HepG2 (cell line): ENCODE data around the gene HDAC10. TPM values are rescaled to one million over a fixed set of nuclear protein-coding genes. Genes with fewer than 3 reads are reported as not detected.

ENCODE experiments used
- ARHGAP35 ChIP-seq: sonication (generic); formaldehyde crosslinking; IDR thresholded peaks from 2 replicates; pipeline ENCODE4 v1.9.0; 2022; ENCODE audit warnings: mild to moderate bottlenecking, inconsistent platforms, moderate library complexity, missing genetic modification reagents, borderline replicate concordance
- CHD2 ChIP-seq: IDR thresholded peaks from 2 replicates; pipeline ENCODE4 v1.6.1; 2011; ENCODE audit warnings: low read depth, low read length, improper control_type of control experiment
- ETV5 ChIP-seq: IDR thresholded peaks from 2 replicates; pipeline ENCODE4 v1.6.1; 2018; ENCODE audit warnings: missing biosample characterization, missing genetic modification reagents, inconsistent platforms, borderline replicate concordance
- FOXA1 ChIP-seq, 2 experiments: fragments of 450-650 bp in 1 of 2; sonication (generic) in 1 of 2; formaldehyde crosslinking in 1 of 2; IDR thresholded peaks; 2 replicates each; pipeline versions ENCODE4 v1.4.0 to v1.6.1; 2016 to 2020; ENCODE audit warnings: missing genetic modification reagents in 1 of 2
- GATA4 ChIP-seq: sonication (generic); IDR thresholded peaks from 2 replicates; pipeline ENCODE4 v1.6.1; 2016; ENCODE audit warnings: antibody characterized with exemption, low read depth, borderline replicate concordance
- NR2F2 ChIP-seq: IDR thresholded peaks from 2 replicates; pipeline ENCODE4 v1.6.1; 2012; ENCODE audit warnings: low read depth, inconsistent platforms, borderline replicate concordance
- PCBP2 ChIP-seq: fragments of 200-400 bp; formaldehyde crosslinking; optimal IDR thresholded peaks from 2 replicates; pipeline ENCODE3; 2018; ENCODE audit warnings: low read length, low read depth; ENCODE audit not compliant: poor library complexity, severe bottlenecking
- SMC3 ChIP-seq: IDR thresholded peaks from 2 replicates; pipeline ENCODE4 v1.6.1; 2011; ENCODE audit warnings: low read length, improper control_type of control experiment
- SP2 ChIP-seq: sonication (generic); formaldehyde crosslinking; IDR thresholded peaks from 2 replicates; pipeline ENCODE4 v1.5.1; 2020; ENCODE audit warnings: mild to moderate bottlenecking, missing genetic modification reagents
- SP4 ChIP-seq: sonication (generic); formaldehyde crosslinking; IDR thresholded peaks from 2 replicates; pipeline ENCODE4 v1.8.1; 2023; ENCODE audit warnings: mild to moderate bottlenecking, missing genetic modification reagents
- U2AF1 ChIP-seq: fragments of 200-400 bp; formaldehyde crosslinking; optimal IDR thresholded peaks from 2 replicates; pipeline ENCODE3; 2017; ENCODE audit warnings: mild to moderate bottlenecking, low read depth, low read length
- ZBTB3 ChIP-seq: sonication (generic); formaldehyde crosslinking; IDR thresholded peaks from 2 replicates; pipeline ENCODE4 v1.4.0; 2020; ENCODE audit warnings: low read depth, mild to moderate bottlenecking, moderate library complexity, missing genetic modification reagents, borderline replicate concordance
- ZFP1 ChIP-seq: IDR thresholded peaks from 2 replicates; pipeline ENCODE4 v1.6.1; 2016
- ZNF550 ChIP-seq: sonication (generic); formaldehyde crosslinking; IDR thresholded peaks from 2 replicates; pipeline ENCODE4 v1.4.0; 2020; ENCODE audit warnings: mild to moderate bottlenecking, missing genetic modification reagents, borderline replicate concordance
- ZNF552 ChIP-seq: sonication (generic); formaldehyde crosslinking; IDR thresholded peaks from 2 replicates; pipeline ENCODE4 v1.9.0; 2022; ENCODE audit warnings: missing genetic modification reagents, mild to moderate bottlenecking, borderline replicate concordance
- ZNF7 ChIP-seq: IDR thresholded peaks from 2 replicates; pipeline ENCODE4 v1.6.1; 2016; ENCODE audit warnings: missing biosample characterization, missing genetic modification reagents
- polyA plus RNA-seq, 8 experiments: library from polyadenylated mRNA; depleted of rRNA in 3 of 8; stranded (reverse) in 7 of 8; unstranded in 1 of 8; fragments of >200 nt; fragmentation: Illumina TruSeq in 4 of 8; extraction: Trizol in 4 of 8; gene quantifications; 2 replicates each; pipeline versions ENCODE4 v1.2.1 to v1.2.3, GENCODE V29; 2011 to 2016; ENCODE audit warnings: low read depth in 4 of 8, missing spikeins in 1 of 8, mixed read lengths in 1 of 8; ENCODE audit not compliant: insufficient read depth in 1 of 8
- total RNA-seq, 5 experiments: library from RNA; depleted of rRNA; stranded (reverse); fragments of >200 nt; fragmentation: Illumina TruSeq; extraction: Trizol; gene quantifications; 2 replicates each; pipeline ENCODE4 v1.2.3, GENCODE V29; 2016; ENCODE audit warnings: low read depth in 1 of 5
- TF ChIP-seq, protein P1 (sequence below): sonication (generic); formaldehyde crosslinking; IDR thresholded peaks from 2 replicates; pipeline ENCODE4 v1.4.0; 2020; ENCODE audit warnings: missing genetic modification reagents
- TF ChIP-seq, protein P2 (sequence below): sonication (generic); formaldehyde crosslinking; IDR thresholded peaks from 2 replicates; pipeline ENCODE4 v1.8.1; 2022; ENCODE audit warnings: low read depth, mild to moderate bottlenecking, missing genetic modification reagents
- TF ChIP-seq, protein P3 (sequence below): IDR thresholded peaks from 2 replicates; pipeline ENCODE4 v1.6.1; 2012; ENCODE audit warnings: low read depth, low read length, improper control_type of control experiment
- TF ChIP-seq, protein P4 (sequence below): sonication (generic); formaldehyde crosslinking; IDR thresholded peaks from 2 replicates; pipeline ENCODE4 v1.5.0; 2020; ENCODE audit warnings: missing genetic modification reagents, mild to moderate bottlenecking, borderline replicate concordance
- TF ChIP-seq, protein P5 (sequence below): sonication (generic); formaldehyde crosslinking; IDR thresholded peaks from 2 replicates; pipeline ENCODE4 v1.4.0; 2020; ENCODE audit warnings: missing genetic modification reagents, low read depth, mild to moderate bottlenecking, borderline replicate concordance

HDAC10 gene
- total and polyA plus RNA-seq, 2 of the 13 experiments (the other 11 are each of a cell fraction or from before 2014, with no cell fraction given), result 13.9 to 14.9 TPM

DNA sequence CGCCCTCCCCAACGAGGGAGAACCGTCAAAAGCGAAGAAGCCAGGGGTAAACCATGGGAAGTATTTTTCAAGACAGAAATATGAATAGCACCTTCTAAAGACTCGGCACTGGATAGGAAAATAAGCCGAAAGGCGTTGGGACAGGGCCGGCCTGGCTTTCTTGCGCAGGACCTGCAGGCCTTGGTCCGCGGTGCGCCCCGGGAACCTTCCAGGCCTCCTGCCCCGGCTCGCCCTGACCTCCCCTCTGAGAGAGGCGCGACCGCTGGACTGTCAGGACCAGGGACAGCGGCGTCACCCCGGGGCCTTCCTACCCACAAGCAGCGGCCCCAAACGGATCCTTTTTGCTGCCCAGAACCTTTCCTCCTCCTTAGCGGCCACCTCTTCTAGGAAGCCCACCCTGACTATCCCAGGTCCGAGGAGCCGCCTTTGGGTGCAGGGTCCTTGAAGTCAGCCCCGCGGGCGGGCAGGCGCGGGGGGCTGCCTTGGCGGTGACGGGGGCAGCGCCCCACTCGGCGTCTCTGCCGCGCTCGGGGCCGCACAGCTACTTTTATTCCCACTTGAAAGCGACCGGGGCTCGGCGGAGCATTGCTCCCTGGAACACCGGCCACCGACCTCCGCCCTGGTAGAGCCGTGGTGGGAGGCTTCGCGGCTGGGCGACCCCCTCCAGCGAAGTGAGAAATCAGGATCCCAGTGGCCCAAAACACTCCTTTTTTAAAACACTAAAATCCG is 19.8 kb upstream of the HDAC10 start (continued):
- TF ChIP-seq, protein P1, sequence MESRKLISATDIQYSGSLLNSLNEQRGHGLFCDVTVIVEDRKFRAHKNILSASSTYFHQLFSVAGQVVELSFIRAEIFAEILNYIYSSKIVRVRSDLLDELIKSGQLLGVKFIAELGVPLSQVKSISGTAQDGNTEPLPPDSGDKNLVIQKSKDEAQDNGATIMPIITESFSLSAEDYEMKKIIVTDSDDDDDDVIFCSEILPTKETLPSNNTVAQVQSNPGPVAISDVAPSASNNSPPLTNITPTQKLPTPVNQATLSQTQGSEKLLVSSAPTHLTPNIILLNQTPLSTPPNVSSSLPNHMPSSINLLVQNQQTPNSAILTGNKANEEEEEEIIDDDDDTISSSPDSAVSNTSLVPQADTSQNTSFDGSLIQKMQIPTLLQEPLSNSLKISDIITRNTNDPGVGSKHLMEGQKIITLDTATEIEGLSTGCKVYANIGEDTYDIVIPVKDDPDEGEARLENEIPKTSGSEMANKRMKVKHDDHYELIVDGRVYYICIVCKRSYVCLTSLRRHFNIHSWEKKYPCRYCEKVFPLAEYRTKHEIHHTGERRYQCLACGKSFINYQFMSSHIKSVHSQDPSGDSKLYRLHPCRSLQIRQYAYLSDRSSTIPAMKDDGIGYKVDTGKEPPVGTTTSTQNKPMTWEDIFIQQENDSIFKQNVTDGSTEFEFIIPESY (CRISPR knock-in tag), result 0 out of 2 replicates have a peak, but pooled peaks have one; percentile 24
- TF ChIP-seq, protein P2, sequence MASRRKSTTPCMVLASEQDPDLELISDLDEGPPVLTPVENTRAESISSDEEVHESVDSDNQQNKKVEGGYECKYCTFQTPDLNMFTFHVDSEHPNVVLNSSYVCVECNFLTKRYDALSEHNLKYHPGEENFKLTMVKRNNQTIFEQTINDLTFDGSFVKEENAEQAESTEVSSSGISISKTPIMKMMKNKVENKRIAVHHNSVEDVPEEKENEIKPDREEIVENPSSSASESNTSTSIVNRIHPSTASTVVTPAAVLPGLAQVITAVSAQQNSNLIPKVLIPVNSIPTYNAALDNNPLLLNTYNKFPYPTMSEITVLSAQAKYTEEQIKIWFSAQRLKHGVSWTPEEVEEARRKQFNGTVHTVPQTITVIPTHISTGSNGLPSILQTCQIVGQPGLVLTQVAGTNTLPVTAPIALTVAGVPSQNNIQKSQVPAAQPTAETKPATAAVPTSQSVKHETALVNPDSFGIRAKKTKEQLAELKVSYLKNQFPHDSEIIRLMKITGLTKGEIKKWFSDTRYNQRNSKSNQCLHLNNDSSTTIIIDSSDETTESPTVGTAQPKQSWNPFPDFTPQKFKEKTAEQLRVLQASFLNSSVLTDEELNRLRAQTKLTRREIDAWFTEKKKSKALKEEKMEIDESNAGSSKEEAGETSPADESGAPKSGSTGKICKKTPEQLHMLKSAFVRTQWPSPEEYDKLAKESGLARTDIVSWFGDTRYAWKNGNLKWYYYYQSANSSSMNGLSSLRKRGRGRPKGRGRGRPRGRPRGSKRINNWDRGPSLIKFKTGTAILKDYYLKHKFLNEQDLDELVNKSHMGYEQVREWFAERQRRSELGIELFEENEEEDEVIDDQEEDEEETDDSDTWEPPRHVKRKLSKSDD (CRISPR knock-in tag), result no peak
- no peak for TF ChIP-seq NR2F2
- TF ChIP-seq, protein P3, sequence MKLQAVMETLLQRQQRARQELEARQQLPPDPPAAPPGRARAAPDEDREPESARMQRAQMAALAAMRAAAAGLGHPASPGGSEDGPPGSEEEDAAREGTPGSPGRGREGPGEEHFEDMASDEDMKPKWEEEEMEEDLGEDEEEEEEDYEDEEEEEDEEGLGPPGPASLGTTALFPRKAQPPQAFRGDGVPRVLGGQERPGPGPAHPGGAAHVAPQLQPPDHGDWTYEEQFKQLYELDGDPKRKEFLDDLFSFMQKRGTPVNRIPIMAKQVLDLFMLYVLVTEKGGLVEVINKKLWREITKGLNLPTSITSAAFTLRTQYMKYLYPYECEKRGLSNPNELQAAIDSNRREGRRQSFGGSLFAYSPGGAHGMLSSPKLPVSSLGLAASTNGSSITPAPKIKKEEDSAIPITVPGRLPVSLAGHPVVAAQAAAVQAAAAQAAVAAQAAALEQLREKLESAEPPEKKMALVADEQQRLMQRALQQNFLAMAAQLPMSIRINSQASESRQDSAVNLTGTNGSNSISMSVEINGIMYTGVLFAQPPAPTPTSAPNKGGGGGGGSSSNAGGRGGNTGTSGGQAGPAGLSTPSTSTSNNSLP, result no peak
- TF ChIP-seq SP2 (CRISPR knock-in tag), result no peak; the same call in none of the 2 replicates
- TF ChIP-seq ZNF7 (CRISPR knock-in tag), result no peak
- no peak for TF ChIP-seq GATA4
- TF ChIP-seq ZBTB3 (CRISPR knock-in tag), result no peak
- TF ChIP-seq SP4 (CRISPR knock-in tag), result peak; percentile 39; the same call in 1 of the 2 replicates
- TF ChIP-seq SMC3, result no peak
- no peak; the same call in 1 of the 2 replicates for TF ChIP-seq ETV5 (CRISPR knock-in tag)
- TF ChIP-seq ZNF552 (CRISPR knock-in tag), result 0 out of 2 replicates have a peak, but pooled peaks have one; percentile 65
- no peak for TF ChIP-seq FOXA1 (IDR thresholded peaks at IDR 0.05)
- TF ChIP-seq FOXA1 (CRISPR knock-in tag; IDR thresholded peaks at IDR 0.05), result no peak
- TF ChIP-seq U2AF1, result no peak
- TF ChIP-seq CHD2, result no peak
- no peak for TF ChIP-seq ARHGAP35 (CRISPR knock-in tag)
- no peak for TF ChIP-seq ZNF550 (CRISPR knock-in tag)
- no peak for TF ChIP-seq ZFP1 (CRISPR knock-in tag)
- TF ChIP-seq, protein P4, sequence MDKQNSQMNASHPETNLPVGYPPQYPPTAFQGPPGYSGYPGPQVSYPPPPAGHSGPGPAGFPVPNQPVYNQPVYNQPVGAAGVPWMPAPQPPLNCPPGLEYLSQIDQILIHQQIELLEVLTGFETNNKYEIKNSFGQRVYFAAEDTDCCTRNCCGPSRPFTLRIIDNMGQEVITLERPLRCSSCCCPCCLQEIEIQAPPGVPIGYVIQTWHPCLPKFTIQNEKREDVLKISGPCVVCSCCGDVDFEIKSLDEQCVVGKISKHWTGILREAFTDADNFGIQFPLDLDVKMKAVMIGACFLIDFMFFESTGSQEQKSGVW (CRISPR knock-in tag), result 0 out of 2 replicates have a peak, but pooled peaks have one; percentile 53
- no peak for TF ChIP-seq PCBP2
- TF ChIP-seq, protein P5, sequence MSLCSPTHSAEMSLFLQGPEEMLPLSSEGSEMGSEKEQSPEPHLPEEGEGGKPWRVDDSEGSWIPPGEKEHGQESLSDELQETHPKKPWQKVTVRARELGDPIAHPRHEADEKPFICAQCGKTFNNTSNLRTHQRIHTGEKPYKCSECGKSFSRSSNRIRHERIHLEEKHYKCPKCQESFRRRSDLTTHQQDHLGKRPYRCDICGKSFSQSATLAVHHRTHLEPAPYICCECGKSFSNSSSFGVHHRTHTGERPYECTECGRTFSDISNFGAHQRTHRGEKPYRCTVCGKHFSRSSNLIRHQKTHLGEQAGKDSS (CRISPR knock-in tag), result peak; percentile 56; the same call in 1 of the 2 replicates
